HG03558 (cell line): ENCODE data around the gene TMPRSS9.

Experiments
- ATAC-seq: cut with Tn5 transposase; IDR thresholded peaks from one replicate; pipeline ENCODE4 v1.9.1; 2021; ENCODE audit warnings: moderate number of reproducible peaks; ENCODE audit not compliant: unreplicated experiment; ENCODE audit errors: extremely low read depth

The TMPRSS9 gene

GRCh38 chr19:2359992-2360685, at the start of gene TMPRSS9:
TMPRSS9 (plus strand) TSS chr19:2360265; CDS start chr19:2389786, 29,521 bp downstream.
- no peak for ATAC-seq

- ATAC-seq: no peak
These were observed 49.0 kb upstream of the TMPRSS9 start for GRCh38 chr19:2311093-2311492.

- ATAC-seq: no peak
These were observed 47.1 kb upstream of the TMPRSS9 start for GRCh38 chr19:2312820-2313501.

- no peak for ATAC-seq
These were observed 44.8 kb upstream of the TMPRSS9 start for GRCh38 chr19:2315121-2315817.

GRCh38 chr19:2315818-2316353, 44.2 kb upstream of the TMPRSS9 start:
- no peak for ATAC-seq

- no peak for ATAC-seq
These were observed 42.8 kb upstream of the TMPRSS9 start for GRCh38 chr19:2317300-2317699.

- no peak for ATAC-seq
These were observed 42.3 kb upstream of the TMPRSS9 start for GRCh38 chr19:2317756-2318155.

- ATAC-seq: no peak
These were observed 41.1 kb upstream of the TMPRSS9 start for GRCh38 chr19:2318923-2319322.

- no peak for ATAC-seq
These were observed 40.5 kb upstream of the TMPRSS9 start for GRCh38 chr19:2319551-2319950.

GRCh38 chr19:2320049-2320448, 40.0 kb upstream of the TMPRSS9 start:
- no peak for ATAC-seq

GRCh38 chr19:2320939-2321338, 39.1 kb upstream of the TMPRSS9 start:
- ATAC-seq: no peak

GRCh38 chr19:2321565-2322283, 38.3 kb upstream of the TMPRSS9 start:
- ATAC-seq: no peak

- no peak for ATAC-seq
These were observed 36.4 kb upstream of the TMPRSS9 start for GRCh38 chr19:2323707-2324106.

- ATAC-seq: no peak
These were observed 35.7 kb upstream of the TMPRSS9 start for GRCh38 chr19:2324220-2324948.

GRCh38 chr19:2325281-2326046, 34.6 kb upstream of the TMPRSS9 start:
- ATAC-seq: no peak

GRCh38 chr19:2326699-2327360, 33.2 kb upstream of the TMPRSS9 start:
- ATAC-seq: no peak

GRCh38 chr19:2327773-2328400, 32.2 kb upstream of the TMPRSS9 start:
- no peak for ATAC-seq
